Colonic mucosa (tissue), 4 donors: ENCODE data around the gene MME. TPM values are rescaled to one million over a fixed set of nuclear protein-coding genes. Genes with fewer than 3 reads are reported as not detected.
"Not testable (repeated sequence)": the region's sequence is repeated elsewhere in the genome, so short reads cannot be mapped to it uniquely, and the experiment has no call there.

ENCODE experiments used
- DNase-seq: peaks from one replicate; pipeline ENCODE4 v3.0.0-alpha.2; 2020
- H3K27ac ChIP-seq: fragments of 200-600 bp; one replicate; pipeline ENCODE4 v1.8.0; 2021
- H3K27me3 ChIP-seq: fragments of 200-600 bp; one replicate; pipeline ENCODE4 v1.8.0; 2021
- H3K36me3 ChIP-seq: fragments of 200-600 bp; one replicate; pipeline ENCODE4 v1.8.0; 2021
- H3K4me1 ChIP-seq: fragments of 200-600 bp; one replicate; pipeline ENCODE4 v1.8.0; 2021; ENCODE audit warnings: mild to moderate bottlenecking
- H3K4me3 ChIP-seq: fragments of 200-600 bp; one replicate; pipeline ENCODE4 v1.8.0; 2021
- H3K9ac ChIP-seq, 2 donors: one replicate each; pipeline ENCODE4 v1.7.0; 2013; ENCODE audit warnings: control low read depth in 2 of 2, low read depth in 2 of 2, low read length in 2 of 2
- H3K9me3 ChIP-seq: fragments of 200-600 bp; one replicate; pipeline ENCODE4 v1.8.0; 2021
- CTCF ChIP-seq: fragments of 200-600 bp; IDR thresholded peaks from one replicate; pipeline ENCODE4 v1.8.0; 2022; ENCODE audit warnings: antibody characterized with exemption, mild to moderate bottlenecking
- intact Hi-C: fragments of 100-400 bp; cut with DNase I; formaldehyde crosslinking; loops from one replicate; pipeline ENCODE4 v1.14.1; 2022
- total RNA-seq, 2 donors: library from RNA; stranded (reverse); fragmentation: NEBNext Ultra II Directional in 1 of 2; extraction: Animal tissue kit (Norgen Biotek cat#: 25700) in 1 of 2; gene quantifications; one replicate each; pipeline ENCODE4 v1.2.1, GENCODE V29; 2021
- donor health status: healthy.
- donor health status: DM: no; HTN: no; CAD: no.
- donor health status: DM: no; HTN: no; CAD: no.

The MME gene
- total RNA-seq, 2 donors from 2014 or later: 1.4 to 2.6 TPM

GRCh38 chr3:155210736-155211135, 130.6 kb downstream of the MME start:
- Histone ChIP-seq H3K4me3 (no peak overlapping the region), H3K4me1 (no peaks in the 10 kb centered on the region), H3K27ac (no peak overlapping the region), H3K36me3 (no peaks in the 10 kb centered on the region), H3K9ac (no peak overlapping the region), H3K9me3 (no peaks in the 10 kb centered on the region), H3K27me3 (no peaks in the 10 kb centered on the region)
- intact Hi-C loops: no loop called here
- no peak for TF ChIP-seq CTCF
- no peak for DNase-seq

- no peak for DNase-seq
- intact Hi-C loops: no loop called here
- Histone ChIP-seq H3K4me3 (no peak overlapping the region), H3K4me1 (no peaks in the 10 kb centered on the region), H3K27ac (no peak overlapping the region), H3K9ac (no peak overlapping the region), H3K27me3 (no peaks in the 10 kb centered on the region), H3K36me3 (no peaks in the 10 kb centered on the region), H3K9me3 (no peaks in the 10 kb centered on the region)
- TF ChIP-seq CTCF: no peak
Measured at GRCh38 chr3:155211266-155211665, 131.1 kb downstream of the MME start.

- no peak for TF ChIP-seq CTCF
- DNase-seq: no peak
- H3K9ac ChIP-seq: no peak overlapping the region
- intact Hi-C loops: no loop called here
- no peaks in the 10 kb centered on the region for H3K27me3 ChIP-seq
- no peaks in the 10 kb centered on the region for H3K36me3 ChIP-seq
- no peak overlapping the region for H3K27ac ChIP-seq
- no peaks in the 10 kb centered on the region for H3K4me1 ChIP-seq
- H3K4me3 ChIP-seq: no peak overlapping the region
- H3K9me3 ChIP-seq: no peaks in the 10 kb centered on the region
Measured at GRCh38 chr3:155211940-155212339, 131.8 kb downstream of the MME start.

- H3K27ac ChIP-seq, H3K9ac ChIP-seq, H3K27me3 ChIP-seq, H3K9me3 ChIP-seq, DNase-seq, intact Hi-C loops, H3K36me3 ChIP-seq, H3K4me3 ChIP-seq, H3K4me1 ChIP-seq: not testable (repeated sequence)
Measured at GRCh38 chr3:155216007-155216406, 135.9 kb downstream of the MME start.

GRCh38 chr3:155217591-155217990, 137.5 kb downstream of the MME start:
- H3K36me3 ChIP-seq: no peaks in the 10 kb centered on the region
- H3K27me3 ChIP-seq: no peaks in the 10 kb centered on the region
- H3K27ac ChIP-seq: no peak overlapping the region
- intact Hi-C loops: no loop called here
- H3K4me3 ChIP-seq: no peak overlapping the region
- H3K4me1 ChIP-seq: no peaks in the 10 kb centered on the region
- TF ChIP-seq CTCF: no peak
- H3K9me3 ChIP-seq: no peaks in the 10 kb centered on the region
- no peak overlapping the region for H3K9ac ChIP-seq
- DNase-seq: no peak

GRCh38 chr3:155218462-155218861, 138.3 kb downstream of the MME start:
- TF ChIP-seq CTCF: no peak
- no peaks in the 10 kb centered on the region for H3K4me1 ChIP-seq
- H3K9me3 ChIP-seq: no peaks in the 10 kb centered on the region
- H3K36me3 ChIP-seq: no peaks in the 10 kb centered on the region
- H3K27ac ChIP-seq: no peak overlapping the region
- no peak for DNase-seq
- intact Hi-C loops: no loop called here
- H3K27me3 ChIP-seq: no peaks in the 10 kb centered on the region
- H3K4me3 ChIP-seq: no peak overlapping the region
- no peak overlapping the region for H3K9ac ChIP-seq
